ENCODE measurements around the gene SNAP25.

GRCh38 chr20:10318291-10319024 lies 99.8 kb downstream of the SNAP25 start:
- TF ChIP-seq CTCF (IDR thresholded peaks at IDR 0.05; ENCODE audit: low read length) (no peak), EZH2 (optimal IDR thresholded peaks at IDR 0.05; ENCODE audit: low read depth, low read length) (no peak)
